ENCODE results near the gene SLC25A4.

GRCh38 chr4:185127021-185127925 lies 15.8 kb upstream of the SLC25A4 start:
- TF ChIP-seq CTCF (conservative IDR thresholded peaks at IDR 0.05; ENCODE audit: low read length) (no peak), EZH2phosphoT487 (IDR thresholded peaks at IDR 0.05; ENCODE audit: borderline replicate concordance, low read depth, low read length) (no peak)
